ENCODE measurements around the gene GUCD1.

DNA sequence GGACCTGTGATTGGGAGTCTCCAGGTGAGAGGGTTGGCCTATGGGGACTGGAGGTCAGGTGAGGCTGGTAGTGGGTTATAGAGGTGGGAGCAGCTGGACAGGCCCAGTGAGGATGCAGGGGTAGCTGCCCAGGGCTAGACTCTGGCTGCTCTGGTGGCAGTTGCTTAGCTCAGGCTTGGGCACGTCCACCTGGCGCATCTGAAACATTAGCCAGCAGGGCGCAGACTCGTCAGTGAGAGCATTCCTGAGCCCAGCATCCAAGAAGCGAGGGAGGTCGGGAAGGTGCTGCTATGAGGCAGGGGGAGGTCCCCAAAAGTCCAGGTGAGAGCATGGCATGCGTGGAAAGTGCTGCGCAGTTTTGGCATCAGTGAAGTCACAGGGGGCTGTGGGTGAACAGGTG lies 44.6 kb upstream of the GUCD1 start:
- TF ChIP-seq ZNF274 (IDR thresholded peaks at IDR 0.05; ENCODE audit: low read depth, low read length), result no peak
- TF ChIP-seq YY1 (IDR thresholded peaks at IDR 0.05; ENCODE audit: insufficient read depth, insufficient read length), result no peak
- no peak for TF ChIP-seq SUZ12 (IDR thresholded peaks at IDR 0.05; ENCODE audit: extremely low read depth, insufficient read depth, insufficient read length)
